Measurements from ENCODE around the gene TEAD2.

- TF ChIP-seq CTCF (IDR thresholded peaks at IDR 0.05) = no peak
- no peak for TF ChIP-seq POLR2A (IDR thresholded peaks at IDR 0.05)
These were observed 44.9 kb upstream of the TEAD2 start for GRCh38 chr19:49407079-49407478.

All from lower leg skin (tissue), 3 donors.